Right atrium auricular region (tissue), 2 donors: ENCODE measurements around the gene RHOT1. TPM values are rescaled to one million over a fixed set of nuclear protein-coding genes. Genes with fewer than 3 reads are reported as not detected.
A peak's percentile ranks its signal among the peaks of the same experiment; 100 is the strongest.
"Not testable (repeated sequence)": the region's sequence is repeated elsewhere in the genome, so short reads cannot be mapped to it uniquely, and the experiment has no call there.

Experiments used
- DNase-seq: peaks from one replicate; pipeline ENCODE4 v3.0.0-alpha.2; 2019; ENCODE audit warnings: low spot score
- H3K27ac ChIP-seq, 2 donors: fragments of 200-600 bp; sonication (generic); 1 replicate in 1 of 2; 2 replicates in 1 of 2; pipeline ENCODE4 v1.5.1; 2016 to 2019
- H3K27me3 ChIP-seq, 2 donors: fragments of 200-600 bp; sonication (generic); one replicate each; pipeline versions ENCODE4 v1.5.1 to v1.6.0; 2017 to 2019
- H3K36me3 ChIP-seq: fragments of 200-600 bp; sonication (generic); one replicate; pipeline ENCODE4 v1.5.1; 2016
- H3K4me1 ChIP-seq, 2 donors: fragments of 200-600 bp; sonication (generic); one replicate each; pipeline versions ENCODE4 v1.5.1 to v1.6.0; 2017 to 2019
- H3K4me3 ChIP-seq, 2 donors: fragments of 200-600 bp; sonication (generic); 1 replicate in 1 of 2; 2 replicates in 1 of 2; pipeline ENCODE4 v1.5.1; 2017 to 2019; ENCODE audit warnings: mild to moderate bottlenecking in 1 of 2, moderate library complexity in 1 of 2
- H3K9me3 ChIP-seq, 2 donors: fragments of 200-600 bp; sonication (generic); one replicate each; pipeline ENCODE4 v1.5.1; 2019
- total RNA-seq, 2 donors: library from RNA; depleted of rRNA; stranded (reverse); fragments of >200 nt; gene quantifications; one replicate each; pipeline ENCODE4 v1.1.0, GENCODE V29; 2016
- TF ChIP-seq, protein P1 (sequence below), 2 donors: fragments of 200-600 bp; sonication (generic); IDR thresholded peaks; one replicate each; pipeline ENCODE4 v1.5.1; 2019; ENCODE audit warnings: antibody characterized with exemption in 2 of 2

RHOT1 gene
- 10 to 100 TPM; 39.6 to 51.0 TPM for total RNA-seq

DNA sequence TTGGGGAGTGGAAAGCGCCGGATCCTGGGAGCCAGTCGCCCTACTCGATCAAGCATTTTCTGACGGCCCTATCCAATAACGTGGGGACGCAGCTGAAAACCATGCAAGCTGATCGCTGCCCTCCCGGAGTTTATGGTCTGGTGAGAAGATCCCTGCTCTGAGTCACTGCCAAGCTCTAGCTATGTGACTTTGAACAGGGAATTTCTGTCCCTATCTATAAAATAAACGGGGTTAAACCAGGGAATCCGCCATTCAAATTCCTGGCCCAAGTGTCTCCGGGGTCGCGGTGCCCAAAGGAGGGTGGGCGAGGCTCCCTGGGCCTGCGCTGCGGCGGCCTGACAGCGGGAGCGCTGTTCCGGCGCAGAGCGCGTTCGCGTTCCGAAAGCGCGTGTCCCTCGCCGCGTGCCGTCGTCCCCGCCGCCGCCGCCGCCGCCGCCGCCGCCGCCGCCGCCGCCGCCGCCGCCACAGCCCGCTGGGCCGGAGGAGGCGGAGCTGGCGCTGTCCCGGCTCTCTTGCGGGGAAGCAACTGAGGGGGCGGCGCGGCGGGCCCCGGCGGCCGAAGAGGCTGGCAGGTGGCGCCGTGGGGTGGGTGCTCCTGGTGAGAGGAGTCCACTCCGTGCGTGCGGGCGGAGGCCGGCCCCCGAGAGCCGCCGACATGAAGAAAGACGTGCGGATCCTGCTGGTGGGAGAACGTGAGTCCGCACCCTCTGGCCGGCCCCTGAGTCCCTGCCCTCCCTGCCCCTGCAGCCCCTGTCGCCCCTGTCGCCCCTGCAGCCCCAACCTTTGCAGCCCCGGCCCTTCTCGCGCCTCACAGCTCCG, at the start of gene RHOT1:
TSS of gene RHOT1 (plus strand) at position 465 of the 819 bp plus-strand sequence. CDS start at position 656, 191 bp downstream.
- TF ChIP-seq, protein P1, sequence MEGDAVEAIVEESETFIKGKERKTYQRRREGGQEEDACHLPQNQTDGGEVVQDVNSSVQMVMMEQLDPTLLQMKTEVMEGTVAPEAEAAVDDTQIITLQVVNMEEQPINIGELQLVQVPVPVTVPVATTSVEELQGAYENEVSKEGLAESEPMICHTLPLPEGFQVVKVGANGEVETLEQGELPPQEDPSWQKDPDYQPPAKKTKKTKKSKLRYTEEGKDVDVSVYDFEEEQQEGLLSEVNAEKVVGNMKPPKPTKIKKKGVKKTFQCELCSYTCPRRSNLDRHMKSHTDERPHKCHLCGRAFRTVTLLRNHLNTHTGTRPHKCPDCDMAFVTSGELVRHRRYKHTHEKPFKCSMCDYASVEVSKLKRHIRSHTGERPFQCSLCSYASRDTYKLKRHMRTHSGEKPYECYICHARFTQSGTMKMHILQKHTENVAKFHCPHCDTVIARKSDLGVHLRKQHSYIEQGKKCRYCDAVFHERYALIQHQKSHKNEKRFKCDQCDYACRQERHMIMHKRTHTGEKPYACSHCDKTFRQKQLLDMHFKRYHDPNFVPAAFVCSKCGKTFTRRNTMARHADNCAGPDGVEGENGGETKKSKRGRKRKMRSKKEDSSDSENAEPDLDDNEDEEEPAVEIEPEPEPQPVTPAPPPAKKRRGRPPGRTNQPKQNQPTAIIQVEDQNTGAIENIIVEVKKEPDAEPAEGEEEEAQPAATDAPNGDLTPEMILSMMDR (IDR thresholded peaks at IDR 0.05), result peak; percentile 36 to 78
- Histone ChIP-seq H3K9me3 (no peaks in the 10 kb centered on the region), H3K4me1 (peaks cover 0 to 34% of the 10 kb centered on the region in 2 donors), H3K27me3 (no peaks in the 10 kb centered on the region), H3K27ac (peak within 1 kb of the TSS; percentile 93 to 95), H3K36me3 (no peaks in the 10 kb centered on the region), H3K4me3 (peak within 1 kb of the TSS; percentile 89 to 96)
- peak; percentile 78 for DNase-seq

DNA sequence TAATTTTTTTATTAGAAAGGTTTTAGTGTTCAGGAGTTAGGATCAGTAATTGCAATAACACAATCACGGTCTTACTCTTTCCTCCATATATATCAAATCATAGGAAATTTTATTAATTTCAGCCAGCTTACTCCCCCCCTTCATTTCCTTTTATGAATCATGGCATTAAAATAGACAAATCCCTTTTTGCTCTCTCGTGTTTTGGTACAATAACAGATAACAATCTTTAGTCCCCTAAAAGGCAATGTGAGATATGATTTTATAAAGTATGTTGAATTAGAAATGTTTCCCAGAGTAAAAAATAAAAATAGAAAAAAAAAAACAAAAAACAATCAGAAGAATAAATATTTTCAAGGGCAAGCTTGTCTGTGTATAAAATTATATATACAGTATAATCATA, 42.6 kb upstream of the RHOT1 start:
- no peaks in the 10 kb centered on the region for H3K4me1 ChIP-seq
- TF ChIP-seq, protein P1 (IDR thresholded peaks at IDR 0.05), result no peak
- no peak for DNase-seq
- H3K27ac ChIP-seq, result no peak overlapping the region
- H3K27me3 ChIP-seq, result no peaks in the 10 kb centered on the region
- no peak overlapping the region for H3K4me3 ChIP-seq
- H3K36me3 ChIP-seq, result no peaks in the 10 kb centered on the region
- no peaks in the 10 kb centered on the region for H3K9me3 ChIP-seq

DNA sequence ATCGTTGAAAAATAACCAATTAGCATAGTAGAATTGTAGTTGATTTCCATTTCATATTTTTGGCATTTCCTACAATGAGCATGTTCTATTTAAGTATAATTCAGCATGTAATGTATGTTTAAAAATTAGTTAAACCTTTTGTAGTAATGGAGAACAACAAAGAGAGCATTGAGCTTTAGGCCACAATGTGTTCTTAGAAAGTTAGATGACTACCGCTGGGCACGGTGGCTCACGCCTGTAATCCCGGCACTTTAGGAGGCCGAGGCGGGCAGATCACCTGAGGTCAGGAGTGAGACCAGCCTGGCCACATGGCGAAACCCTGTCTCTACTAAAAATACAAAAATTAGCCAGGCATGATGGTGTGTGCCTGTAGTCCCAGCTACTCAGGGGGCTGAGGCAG, 42.0 kb upstream of the RHOT1 start:
- not testable (repeated sequence) for H3K4me1 ChIP-seq, H3K9me3 ChIP-seq, DNase-seq, H3K27me3 ChIP-seq, H3K36me3 ChIP-seq, H3K4me3 ChIP-seq, H3K27ac ChIP-seq

DNA sequence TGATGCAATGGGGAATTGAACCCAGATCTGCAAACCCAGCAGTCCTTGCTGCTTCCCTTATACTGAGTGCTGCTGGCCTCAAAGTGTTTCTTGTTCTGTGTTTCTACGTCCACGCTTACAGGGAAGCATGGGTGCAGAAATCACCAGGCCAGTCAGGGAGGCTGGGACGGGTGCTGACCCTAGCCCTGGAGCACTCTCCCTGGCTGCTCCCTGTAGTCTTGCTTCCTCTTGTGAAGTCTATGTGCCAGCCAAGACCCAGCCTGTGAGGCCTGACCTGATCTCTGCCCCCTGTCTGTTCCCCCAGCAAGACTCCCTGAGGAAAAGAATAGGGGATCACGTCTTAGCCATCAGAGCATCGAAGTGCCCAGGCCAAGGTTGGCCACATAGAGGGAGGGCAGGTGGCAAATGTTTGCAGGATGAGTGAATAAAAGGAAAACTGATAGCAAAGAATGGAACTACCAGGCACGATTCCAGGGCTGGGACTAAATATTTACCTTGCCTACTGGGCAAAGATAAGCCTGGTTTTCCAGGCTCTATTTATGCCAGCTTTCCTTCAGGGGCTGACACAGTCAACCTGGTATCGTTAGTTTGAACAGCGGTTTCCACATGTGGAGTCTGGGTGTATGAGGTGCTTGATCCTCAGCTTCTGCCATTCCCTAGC, 41.2 kb upstream of the RHOT1 start:
- TF ChIP-seq, protein P1 (IDR thresholded peaks at IDR 0.05), result no peak
- DNase-seq, result no peak
- Histone ChIP-seq H3K27ac (no peak overlapping the region), H3K36me3 (no peaks in the 10 kb centered on the region), H3K4me1 (no peaks in the 10 kb centered on the region), H3K4me3 (no peak overlapping the region), H3K9me3 (no peaks in the 10 kb centered on the region), H3K27me3 (no peaks in the 10 kb centered on the region)

DNA sequence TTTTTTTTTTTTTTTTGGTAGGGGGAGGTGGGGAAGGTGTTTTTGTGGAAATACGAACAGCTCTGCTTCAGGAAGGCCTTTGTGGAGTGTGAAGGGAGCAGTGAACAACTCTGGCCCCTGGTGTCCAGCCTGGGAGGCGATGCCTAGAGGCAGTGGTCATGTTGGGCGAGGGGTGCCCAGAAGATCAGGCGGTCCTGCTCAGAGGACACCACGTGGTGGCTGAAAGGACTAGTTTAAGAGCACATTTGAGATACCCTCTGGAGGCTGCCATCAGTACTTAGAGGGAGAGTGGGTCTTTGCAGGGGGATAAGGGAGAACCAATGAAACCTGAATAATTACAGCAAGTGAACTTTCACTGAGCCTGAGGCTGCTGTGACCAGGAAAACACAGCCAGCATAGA, 40.1 kb upstream of the RHOT1 start:
- Histone ChIP-seq H3K4me1 (no peaks in the 10 kb centered on the region), H3K36me3 (no peaks in the 10 kb centered on the region), H3K4me3 (no peak overlapping the region), H3K9me3 (no peaks in the 10 kb centered on the region), H3K27ac (no peak overlapping the region), H3K27me3 (no peaks in the 10 kb centered on the region)
- no peak for DNase-seq
- TF ChIP-seq, protein P1 (IDR thresholded peaks at IDR 0.05), result no peak

DNA sequence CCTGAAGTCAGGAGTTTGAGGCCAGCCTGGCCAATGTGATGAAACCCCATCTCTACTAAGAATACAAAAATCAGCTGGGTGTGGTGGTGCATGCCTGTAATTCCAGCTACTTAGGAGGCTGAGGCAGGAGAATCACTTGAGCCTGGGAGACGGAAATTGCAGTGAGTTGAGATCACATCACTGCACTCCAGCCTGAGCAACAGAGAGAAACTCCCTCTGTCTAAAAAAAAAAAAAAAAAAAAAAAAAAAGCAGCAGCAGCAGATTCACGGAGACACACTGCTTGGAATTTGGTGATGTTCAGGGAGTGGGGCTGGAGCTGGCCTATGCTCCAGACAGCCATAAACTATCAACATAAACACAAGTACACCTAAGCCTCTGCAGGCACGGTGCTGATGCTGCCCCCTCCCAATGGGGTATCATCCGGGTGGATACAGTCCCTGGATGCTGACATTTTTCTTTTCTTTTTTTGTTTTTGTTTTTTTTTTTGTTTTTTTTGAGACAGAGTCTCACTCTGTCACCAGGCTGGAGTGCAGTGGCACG, 39.6 kb upstream of the RHOT1 start:
- no peak overlapping the region for H3K4me3 ChIP-seq
- TF ChIP-seq, protein P1 (IDR thresholded peaks at IDR 0.05), result no peak
- H3K27ac ChIP-seq, result no peak overlapping the region
- H3K9me3 ChIP-seq, result no peaks in the 10 kb centered on the region
- H3K36me3 ChIP-seq, result no peaks in the 10 kb centered on the region
- no peak for DNase-seq
- no peaks in the 10 kb centered on the region for H3K4me1 ChIP-seq
- no peaks in the 10 kb centered on the region for H3K27me3 ChIP-seq
